WI38 (cell line): ENCODE data around the gene TCEA3.
A peak's percentile ranks its signal among the peaks of the same experiment; 100 is the strongest.

Experiments used
- H3K4me3 ChIP-seq: 2 replicates; pipeline ENCODE4 v1.5.1; 2011; ENCODE audit warnings: low read depth, mild to moderate bottlenecking, control low read depth, low read length
- TF ChIP-seq, protein P1 (sequence below): IDR thresholded peaks from 2 replicates; pipeline ENCODE4 v1.5.1; 2012; ENCODE audit warnings: low read depth, mild to moderate bottlenecking, control low read depth, low read length

The TCEA3 gene

GRCh38 chr1:23403735-23404486, 20.6 kb downstream of the TCEA3 start:
- 0 out of 2 replicates have a peak overlapping the region, but pooled peaks have one; percentile 9 for H3K4me3 ChIP-seq
- TF ChIP-seq, protein P1, sequence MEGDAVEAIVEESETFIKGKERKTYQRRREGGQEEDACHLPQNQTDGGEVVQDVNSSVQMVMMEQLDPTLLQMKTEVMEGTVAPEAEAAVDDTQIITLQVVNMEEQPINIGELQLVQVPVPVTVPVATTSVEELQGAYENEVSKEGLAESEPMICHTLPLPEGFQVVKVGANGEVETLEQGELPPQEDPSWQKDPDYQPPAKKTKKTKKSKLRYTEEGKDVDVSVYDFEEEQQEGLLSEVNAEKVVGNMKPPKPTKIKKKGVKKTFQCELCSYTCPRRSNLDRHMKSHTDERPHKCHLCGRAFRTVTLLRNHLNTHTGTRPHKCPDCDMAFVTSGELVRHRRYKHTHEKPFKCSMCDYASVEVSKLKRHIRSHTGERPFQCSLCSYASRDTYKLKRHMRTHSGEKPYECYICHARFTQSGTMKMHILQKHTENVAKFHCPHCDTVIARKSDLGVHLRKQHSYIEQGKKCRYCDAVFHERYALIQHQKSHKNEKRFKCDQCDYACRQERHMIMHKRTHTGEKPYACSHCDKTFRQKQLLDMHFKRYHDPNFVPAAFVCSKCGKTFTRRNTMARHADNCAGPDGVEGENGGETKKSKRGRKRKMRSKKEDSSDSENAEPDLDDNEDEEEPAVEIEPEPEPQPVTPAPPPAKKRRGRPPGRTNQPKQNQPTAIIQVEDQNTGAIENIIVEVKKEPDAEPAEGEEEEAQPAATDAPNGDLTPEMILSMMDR: peak; percentile 94

- TF ChIP-seq, protein P1: no peak
- H3K4me3 ChIP-seq: no peak overlapping the region
Measured at GRCh38 chr1:23403355-23403734, 21.2 kb downstream of the TCEA3 start.

DNA sequence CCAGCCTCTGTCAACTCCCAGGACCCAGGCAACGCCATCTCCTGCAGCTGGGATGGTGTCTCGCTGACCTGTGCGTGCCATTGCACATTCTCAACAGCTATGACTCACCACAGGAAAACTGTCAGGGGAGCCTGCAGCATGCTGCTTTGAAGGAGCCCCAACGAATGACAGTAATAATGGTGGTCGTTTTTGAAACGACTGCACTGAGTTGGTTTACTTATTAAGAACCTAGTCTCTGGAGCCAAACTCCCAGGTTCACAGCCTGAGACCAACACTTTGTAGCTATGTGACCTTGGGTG, 21.6 kb downstream of the TCEA3 start:
- TF ChIP-seq, protein P1: no peak

DNA sequence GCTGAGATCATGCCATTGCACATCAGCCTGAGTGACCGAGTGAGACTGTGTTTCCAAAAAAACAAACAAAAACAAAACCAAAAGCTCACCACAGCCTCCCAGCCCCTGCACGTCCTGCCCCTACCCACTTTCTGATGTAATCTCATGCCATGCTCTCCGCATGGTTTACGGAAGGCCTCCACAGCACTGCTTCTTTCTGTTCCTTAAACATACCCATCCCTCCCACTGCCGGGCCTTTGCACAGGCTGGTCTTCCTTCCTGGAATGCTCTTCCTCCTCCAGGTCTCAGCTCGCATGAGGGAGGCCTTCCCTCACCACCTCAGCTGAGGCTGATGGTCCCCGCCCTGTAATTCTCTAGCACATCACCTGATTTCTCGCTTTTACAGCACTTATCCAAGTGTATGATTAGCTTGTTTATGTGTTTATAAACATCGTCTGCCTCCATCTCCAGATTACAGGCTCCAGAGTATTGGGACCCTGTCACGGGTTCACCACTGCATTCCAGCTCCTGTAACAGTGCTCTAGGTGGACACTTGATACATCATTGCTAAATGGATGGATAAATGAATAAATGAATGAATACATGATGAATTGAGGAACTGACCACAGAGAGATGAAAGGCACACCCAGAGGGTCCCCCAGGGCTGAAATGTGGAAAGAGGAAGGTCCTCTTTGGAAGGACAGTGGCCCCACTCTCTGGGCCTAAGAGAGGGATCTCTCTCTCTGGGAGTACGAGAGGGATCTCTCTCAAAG, 22.1 kb downstream of the TCEA3 start:
- H3K4me3 ChIP-seq: no peak overlapping the region
- TF ChIP-seq, protein P1: no peak

More for the DNA sequence above, 21.6 kb downstream of the TCEA3 start:
- no peak overlapping the region for H3K4me3 ChIP-seq

DNA sequence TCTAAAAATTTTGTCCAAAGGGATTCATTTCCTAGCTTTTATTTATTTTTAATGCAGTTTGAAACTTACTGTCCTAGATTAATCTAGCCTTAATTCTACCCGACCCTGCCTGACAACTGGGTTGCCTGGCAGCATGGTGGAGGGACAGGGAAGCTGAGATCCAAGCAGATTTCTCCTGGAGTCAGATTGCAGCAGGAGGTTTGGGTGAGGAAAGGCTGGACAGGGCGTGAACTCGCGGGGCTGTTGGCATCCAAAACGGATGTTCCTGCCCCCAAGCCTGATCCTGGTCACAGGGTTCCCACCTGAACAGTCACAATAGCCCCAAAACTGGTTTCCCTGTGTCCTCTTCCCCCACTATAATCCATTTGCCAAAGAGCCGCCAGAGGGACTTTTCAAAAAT, 23.2 kb downstream of the TCEA3 start:
- no peak overlapping the region for H3K4me3 ChIP-seq
- TF ChIP-seq, protein P1: no peak

- no peak overlapping the region for H3K4me3 ChIP-seq
- TF ChIP-seq, protein P1: no peak
Measured at GRCh38 chr1:23400324-23401114, 24.0 kb downstream of the TCEA3 start.
